CD8-positive, alpha-beta memory T cell (primary cell): Measurements from ENCODE around the gene NHS. TPM values are rescaled to one million over a fixed set of nuclear protein-coding genes. Genes with fewer than 3 reads are reported as not detected.

Source experiments
- CTCF ChIA-PET: fragments of 350-600 bp; sonication (Branson Sonifier 250); formaldehyde crosslinking; loops from one replicate; lab custom pipeline; 2021; ENCODE audit warnings: antibody characterized with exemption; lab: Charles Lee
- POLR2A ChIA-PET: fragments of 350-600 bp; sonication (Branson Sonifier 250); formaldehyde crosslinking; loops from one replicate; lab custom pipeline; 2021; ENCODE audit warnings: antibody characterized with exemption; lab: Charles Lee
- DNase-seq, 5 donors: peaks; one replicate each; pipeline versions ENCODE4 v3.0.0 to v3.0.0-alpha.2; 2020 to 2022; ENCODE audit warnings: mixed read lengths in 1 of 5
- H3K27ac ChIP-seq: one replicate; pipeline ENCODE4 v1.7.0; 2013; ENCODE audit warnings: low read depth, mild to moderate bottlenecking, low read length, moderate library complexity
- H3K27me3 ChIP-seq: 2 replicates; pipeline ENCODE4 v1.7.0; 2013; ENCODE audit warnings: low read length, mild to moderate bottlenecking; ENCODE audit not compliant: insufficient read depth, poor library complexity, severe bottlenecking
- H3K36me3 ChIP-seq: 2 replicates; pipeline ENCODE4 v1.7.0; 2013; ENCODE audit warnings: mild to moderate bottlenecking, low read length, moderate library complexity; ENCODE audit not compliant: insufficient read depth
- H3K4me1 ChIP-seq: 2 replicates; pipeline ENCODE4 v1.7.0; 2013; ENCODE audit warnings: mild to moderate bottlenecking, low read length, moderate library complexity; ENCODE audit not compliant: insufficient read depth
- H3K4me3 ChIP-seq: 2 replicates; pipeline ENCODE4 v1.7.0; 2013; ENCODE audit warnings: mild to moderate bottlenecking, low read length
- H3K9me3 ChIP-seq: 2 replicates; pipeline ENCODE4 v1.7.0; 2013; ENCODE audit warnings: mild to moderate bottlenecking, low read length
- H3K27ac Mint-ChIP-seq, 8 donors: one replicate each; pipeline ENCODE4 v1.8.0; 2020 to 2021; ENCODE audit warnings: mixed read lengths in 8 of 8, mild to moderate bottlenecking in 6 of 8, inconsistent platforms in 3 of 8, moderate library complexity in 3 of 8
- H3K27me3 Mint-ChIP-seq, 2 donors: one replicate each; pipeline ENCODE4 v1.8.0; 2020 to 2021; ENCODE audit warnings: mixed read lengths in 2 of 2, mild to moderate bottlenecking in 1 of 2, moderate library complexity in 1 of 2
- H3K36me3 Mint-ChIP-seq, 3 donors: one replicate each; pipeline ENCODE4 v1.8.0; 2020 to 2021; ENCODE audit warnings: mixed read lengths in 3 of 3, inconsistent platforms in 1 of 3, mild to moderate bottlenecking in 1 of 3
- H3K4me1 Mint-ChIP-seq, 3 donors: one replicate each; pipeline ENCODE4 v1.8.0; 2020 to 2021; ENCODE audit warnings: mixed read lengths in 3 of 3, inconsistent platforms in 1 of 3, mild to moderate bottlenecking in 1 of 3
- H3K4me3 Mint-ChIP-seq, 7 donors: one replicate each; pipeline ENCODE4 v1.8.0; 2020 to 2021; ENCODE audit warnings: mixed read lengths in 7 of 7, mild to moderate bottlenecking in 6 of 7, moderate library complexity in 4 of 7, inconsistent platforms in 2 of 7
- H3K9me3 Mint-ChIP-seq, 5 donors: one replicate each; pipeline ENCODE4 v1.8.0; 2020 to 2022; ENCODE audit warnings: mixed read lengths in 5 of 5, mild to moderate bottlenecking in 3 of 5, moderate library complexity in 2 of 5, inconsistent platforms in 1 of 5
- polyA plus RNA-seq: library from polyadenylated mRNA; unstranded; fragments of 300-500 nt; fragmentation: Illumina TruSeq; gene quantifications from one replicate; pipeline ENCODE4 v1.2.3, GENCODE V29; 2021
- total RNA-seq, 2 experiments: library from RNA; stranded (reverse); gene quantifications; one replicate each; pipeline ENCODE4 v1.2.3, GENCODE V29; 2021

Gene NHS
- total and polyA plus RNA-seq, 3 experiments from 2014 or later, result 9.6 to 11.3 TPM; not detected in 1

DNA sequence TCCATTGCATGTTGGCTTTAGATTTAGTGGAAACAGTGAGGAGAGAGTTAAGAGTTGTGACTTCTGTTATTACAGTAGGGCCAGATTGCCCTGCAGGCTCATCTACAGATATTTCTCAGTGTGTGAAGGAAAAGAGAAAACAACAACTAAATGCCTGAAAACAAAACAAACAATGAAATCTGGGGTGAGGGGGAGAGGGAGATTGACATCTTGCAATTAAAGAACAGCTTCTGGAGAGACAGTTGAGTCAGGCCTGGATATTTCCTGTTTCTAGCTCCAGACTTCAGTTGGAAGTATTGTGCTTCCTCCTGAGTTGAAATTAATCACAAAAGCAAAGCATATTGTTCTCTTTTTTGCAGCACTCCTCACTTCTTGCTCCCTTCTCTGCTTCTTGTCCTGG is 254.0 kb downstream of the NHS start:
- Histone ChIP-seq H3K4me3 (no peak overlapping the region), H3K4me1 (no peaks in the 10 kb centered on the region), H3K9me3 (no peaks in the 10 kb centered on the region), H3K27me3 (no peaks in the 10 kb centered on the region), H3K36me3 (no peaks in the 10 kb centered on the region), H3K27ac (no peak overlapping the region)
- H3K27me3 Mint-ChIP-seq, result peaks cover 0 to 6% of the 10 kb centered on the region in 2 donors
- ChIA-PET POLR2A (no interaction called here), CTCF (no interaction called here)
- DNase-seq, result no peak
- no peak overlapping the region for H3K27ac Mint-ChIP-seq
- H3K4me3 Mint-ChIP-seq, result no peak overlapping the region
- no peaks in the 10 kb centered on the region for H3K36me3 Mint-ChIP-seq
- H3K4me1 Mint-ChIP-seq, result peaks cover 0 to 15% (median 13%) of the 10 kb centered on the region in 3 donors
- peaks cover 0 to 3% (median 0%) of the 10 kb centered on the region in 5 donors for H3K9me3 Mint-ChIP-seq

- Mint-ChIP-seq H3K4me1 (peaks cover 0 to 15% (median 13%) of the 10 kb centered on the region in 3 donors), H3K36me3 (no peaks in the 10 kb centered on the region), H3K27ac (no peak overlapping the region), H3K4me3 (no peak overlapping the region), H3K27me3 (peaks cover 0 to 4% of the 10 kb centered on the region in 2 donors), H3K9me3 (peaks cover 0 to 3% (median 0%) of the 10 kb centered on the region in 5 donors)
- DNase-seq, result no peak
- ChIA-PET POLR2A (no interaction called here), CTCF (no interaction called here)
- no peaks in the 10 kb centered on the region for H3K4me1 ChIP-seq
- no peaks in the 10 kb centered on the region for H3K27me3 ChIP-seq
- no peak overlapping the region for H3K4me3 ChIP-seq
- no peak overlapping the region for H3K27ac ChIP-seq
- no peaks in the 10 kb centered on the region for H3K9me3 ChIP-seq
- no peaks in the 10 kb centered on the region for H3K36me3 ChIP-seq
These were observed 254.5 kb downstream of the NHS start for GRCh38 chrX:17629519-17629918.

- no peak overlapping the region for H3K27ac ChIP-seq
- ChIA-PET POLR2A (no interaction called here), CTCF (no interaction called here)
- Mint-ChIP-seq H3K27ac (no peak overlapping the region), H3K4me1 (peaks cover 0 to 15% (median 13%) of the 10 kb centered on the region in 3 donors), H3K4me3 (no peak overlapping the region), H3K9me3 (peaks cover 0 to 3% (median 0%) of the 10 kb centered on the region in 5 donors), H3K27me3 (peaks cover 0 to 5% of the 10 kb centered on the region in 2 donors), H3K36me3 (no peaks in the 10 kb centered on the region)
- DNase-seq, result no peak
- H3K36me3 ChIP-seq, result no peaks in the 10 kb centered on the region
- no peaks in the 10 kb centered on the region for H3K4me1 ChIP-seq
- no peaks in the 10 kb centered on the region for H3K9me3 ChIP-seq
- no peak overlapping the region for H3K4me3 ChIP-seq
- no peaks in the 10 kb centered on the region for H3K27me3 ChIP-seq
These were observed 256.6 kb downstream of the NHS start for GRCh38 chrX:17631647-17632046.

DNA sequence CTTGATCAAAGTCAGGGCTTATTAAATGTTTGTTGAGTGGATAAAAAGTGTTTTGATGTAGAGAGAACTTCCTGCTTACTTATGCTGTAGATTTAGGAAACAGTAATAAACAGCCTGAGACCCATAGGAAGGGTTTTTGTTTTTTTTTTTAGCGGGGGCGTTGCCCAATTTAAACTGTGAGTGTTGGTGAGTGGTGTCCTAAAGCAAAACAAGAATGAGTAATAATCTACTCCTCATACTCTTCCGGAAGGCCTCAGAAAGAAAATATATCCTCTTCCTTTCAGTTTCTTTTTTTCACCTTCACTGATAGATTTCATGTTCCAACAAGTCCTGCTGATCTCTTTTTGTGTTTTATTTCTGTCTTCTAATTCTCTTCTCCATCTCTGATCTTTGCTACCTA is 257.9 kb downstream of the NHS start:
- Mint-ChIP-seq H3K4me3 (peak overlapping the region in 5 of 7 donors; percentile 3 to 66 (median 39)), H3K27ac (peak overlapping the region; percentile 11 to 89 (median 76)), H3K36me3 (no peaks in the 10 kb centered on the region), H3K4me1 (peaks cover 0 to 15% (median 13%) of the 10 kb centered on the region in 3 donors), H3K27me3 (peaks cover 0 to 5% of the 10 kb centered on the region in 2 donors), H3K9me3 (no peaks in the 10 kb centered on the region)
- Histone ChIP-seq H3K36me3 (no peaks in the 10 kb centered on the region), H3K4me1 (no peaks in the 10 kb centered on the region), H3K27ac (no peak overlapping the region), H3K9me3 (no peaks in the 10 kb centered on the region), H3K4me3 (no peak overlapping the region), H3K27me3 (no peaks in the 10 kb centered on the region)
- ChIA-PET POLR2A (no interaction called here), CTCF (no interaction called here)
- no peak for DNase-seq

DNA sequence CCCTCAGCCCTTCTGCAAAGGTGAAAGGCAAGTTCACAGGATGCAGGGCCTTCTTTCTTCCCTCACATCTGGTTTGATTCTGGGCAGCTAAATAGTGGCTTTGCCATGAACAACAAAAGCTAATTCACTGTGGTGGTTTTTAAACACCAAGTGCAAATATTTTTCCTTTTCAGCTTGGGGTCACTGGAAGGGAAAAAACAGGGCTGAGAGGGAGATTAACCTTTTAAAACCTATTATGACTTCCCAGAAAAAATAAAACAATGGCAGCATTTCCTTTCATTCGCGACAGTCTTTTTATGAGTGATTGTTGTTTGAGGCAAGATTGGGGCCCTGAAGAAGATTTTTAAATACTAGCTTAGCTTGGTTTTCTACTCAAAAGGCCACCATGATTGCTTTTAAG is 258.5 kb downstream of the NHS start:
- H3K9me3 Mint-ChIP-seq, result no peaks in the 10 kb centered on the region
- DNase-seq, result no peak
- Histone ChIP-seq H3K36me3 (no peaks in the 10 kb centered on the region), H3K4me3 (no peak overlapping the region), H3K27ac (no peak overlapping the region), H3K27me3 (no peaks in the 10 kb centered on the region), H3K9me3 (no peaks in the 10 kb centered on the region), H3K4me1 (no peaks in the 10 kb centered on the region)
- ChIA-PET CTCF (no interaction called here), POLR2A (no interaction called here)
- peaks cover 0 to 3% of the 10 kb centered on the region in 2 donors for H3K27me3 Mint-ChIP-seq
- no peaks in the 10 kb centered on the region for H3K36me3 Mint-ChIP-seq
- peak overlapping the region in 6 of 8 donors; percentile 11 to 83 (median 68) for H3K27ac Mint-ChIP-seq
- H3K4me1 Mint-ChIP-seq, result peaks cover 0 to 15% (median 13%) of the 10 kb centered on the region in 3 donors
- peak overlapping the region in 4 of 7 donors; percentile 3 to 66 (median 48) for H3K4me3 Mint-ChIP-seq

GRCh38 chrX:17634542-17635207 is 259.7 kb downstream of the NHS start:
- POLR2A ChIA-PET, result no interaction called here
- no peaks in the 10 kb centered on the region for H3K4me1 ChIP-seq
- CTCF ChIA-PET, result no interaction called here
- no peaks in the 10 kb centered on the region for H3K27me3 ChIP-seq
- Mint-ChIP-seq H3K9me3 (no peaks in the 10 kb centered on the region), H3K27ac (peak overlapping the region in 3 of 8 donors; percentile 35 to 45 (median 41)), H3K4me1 (peaks cover 0 to 15% (median 13%) of the 10 kb centered on the region in 3 donors), H3K36me3 (no peaks in the 10 kb centered on the region), H3K4me3 (no peak overlapping the region), H3K27me3 (peaks cover 0 to 3% of the 10 kb centered on the region in 2 donors)
- H3K27ac ChIP-seq, result no peak overlapping the region
- no peaks in the 10 kb centered on the region for H3K36me3 ChIP-seq
- no peak for DNase-seq
- H3K9me3 ChIP-seq, result no peaks in the 10 kb centered on the region
- no peak overlapping the region for H3K4me3 ChIP-seq

DNA sequence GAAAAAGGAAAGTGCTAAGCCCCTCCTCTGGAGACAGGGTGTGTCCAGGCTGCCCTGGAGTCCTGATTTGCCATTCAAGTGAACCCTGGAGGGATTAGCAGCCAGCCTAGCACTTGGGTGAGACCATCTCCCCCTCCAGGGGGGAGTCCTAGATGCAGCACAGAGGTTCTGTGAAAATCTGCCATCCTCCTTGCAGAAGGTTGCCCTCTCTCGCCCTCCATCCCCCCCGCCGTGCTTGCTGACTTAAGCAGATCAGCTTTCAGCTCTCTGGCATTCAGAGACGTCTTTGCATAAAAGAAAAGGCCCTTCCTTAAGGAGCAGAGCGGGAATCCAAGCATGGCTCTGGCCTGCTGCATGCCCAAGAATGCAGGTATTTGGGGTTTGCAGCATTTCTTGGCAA is 260.2 kb downstream of the NHS start:
- Histone ChIP-seq H3K36me3 (no peaks in the 10 kb centered on the region), H3K4me1 (no peaks in the 10 kb centered on the region), H3K27ac (no peak overlapping the region), H3K9me3 (no peaks in the 10 kb centered on the region), H3K4me3 (no peak overlapping the region), H3K27me3 (no peaks in the 10 kb centered on the region)
- CTCF ChIA-PET, result no interaction called here
- POLR2A ChIA-PET, result no interaction called here
- peaks cover 0 to 3% of the 10 kb centered on the region in 2 donors for H3K27me3 Mint-ChIP-seq
- H3K36me3 Mint-ChIP-seq, result no peaks in the 10 kb centered on the region
- no peak for DNase-seq
- no peak overlapping the region for H3K4me3 Mint-ChIP-seq
- no peak overlapping the region for H3K27ac Mint-ChIP-seq
- H3K9me3 Mint-ChIP-seq, result no peaks in the 10 kb centered on the region
- H3K4me1 Mint-ChIP-seq, result peaks cover 0 to 15% (median 13%) of the 10 kb centered on the region in 3 donors

GRCh38 chrX:17637235-17637634 is 262.2 kb downstream of the NHS start:
- Mint-ChIP-seq H3K36me3 (no peaks in the 10 kb centered on the region), H3K4me1 (peaks cover 0 to 15% (median 13%) of the 10 kb centered on the region in 3 donors), H3K9me3 (no peaks in the 10 kb centered on the region), H3K27ac (no peak overlapping the region), H3K27me3 (peaks cover 0 to 4% of the 10 kb centered on the region in 2 donors), H3K4me3 (no peak overlapping the region)
- POLR2A ChIA-PET, result no interaction called here
- Histone ChIP-seq H3K27ac (no peak overlapping the region), H3K36me3 (no peaks in the 10 kb centered on the region), H3K27me3 (no peaks in the 10 kb centered on the region), H3K4me3 (no peak overlapping the region), H3K4me1 (no peaks in the 10 kb centered on the region), H3K9me3 (no peaks in the 10 kb centered on the region)
- CTCF ChIA-PET, result no interaction called here
- no peak for DNase-seq
